HL-60 (cell line): ENCODE data around the gene CENPK.

Experiments
- DNase-seq, 2 experiments: peaks; one replicate each; pipeline ENCODE4 v3.0.0-alpha.2; 2010 to 2020; ENCODE audit warnings: low read depth in 1 of 2, low spot score in 1 of 2
- H3K27ac ChIP-seq: fragments of 250-450 bp; sonication (Bioruptor Pico); replicated peaks from 2 replicates; pipeline ENCODE4 v1.5.1; 2020; ENCODE audit warnings: mild to moderate bottlenecking, moderate library complexity
- H3K27me3 ChIP-seq: fragments of 250-450 bp; sonication (Bioruptor Pico); 2 replicates; pipeline ENCODE4 v1.5.1; 2021; ENCODE audit warnings: mild to moderate bottlenecking, moderate library complexity; ENCODE audit not compliant: insufficient read depth, poor library complexity, severe bottlenecking
- H3K4me3 ChIP-seq: replicated peaks from 2 replicates; pipeline ENCODE4 v1.5.1; 2011; ENCODE audit warnings: mild to moderate bottlenecking, control low read depth, low read length; ENCODE audit not compliant: insufficient read depth
- CTCF ChIP-seq: IDR thresholded peaks from one replicate; pipeline ENCODE4 v1.5.1; 2011; ENCODE audit warnings: low read length, control low read depth, inconsistent platforms; ENCODE audit not compliant: insufficient read depth
- GABPA ChIP-seq: IDR thresholded peaks from 2 replicates; pipeline ENCODE4 v1.6.1; 2012; ENCODE audit warnings: low read depth
- POLR2AphosphoS5 ChIP-seq: IDR thresholded peaks from 2 replicates; pipeline ENCODE4 v1.6.1; 2012; ENCODE audit warnings: low read depth
- REST ChIP-seq: IDR thresholded peaks from 2 replicates; pipeline ENCODE4 v1.6.1; 2012; ENCODE audit warnings: low read depth; ENCODE audit not compliant: insufficient replicate concordance
- SPI1 ChIP-seq: IDR thresholded peaks from 2 replicates; pipeline ENCODE4 v1.6.1; 2012; ENCODE audit warnings: low read depth, mild to moderate bottlenecking, borderline replicate concordance

The CENPK gene

GRCh38 chr5:65555287-65555686 lies 7.7 kb downstream of the CENPK start:
- TF ChIP-seq SPI1: no peak
- no peak for TF ChIP-seq CTCF
- TF ChIP-seq POLR2AphosphoS5: no peak
- no peak for TF ChIP-seq GABPA
- TF ChIP-seq REST: no peak
- DNase-seq: no peak
- Histone ChIP-seq H3K27ac (no peak overlapping the region), H3K4me3 (no peak overlapping the region), H3K27me3 (no peaks in the 10 kb centered on the region)

- Histone ChIP-seq H3K27me3 (no peaks in the 10 kb centered on the region), H3K27ac (no peak overlapping the region), H3K4me3 (no peak overlapping the region)
- TF ChIP-seq REST (no peak), GABPA (no peak), CTCF (no peak), SPI1 (no peak), POLR2AphosphoS5 (no peak)
- DNase-seq: no peak
Measured at GRCh38 chr5:65553941-65554340, 9.0 kb downstream of the CENPK start.

- H3K27ac ChIP-seq: no peak overlapping the region
- DNase-seq: no peak
- no peaks in the 10 kb centered on the region for H3K27me3 ChIP-seq
- no peak for TF ChIP-seq GABPA
- TF ChIP-seq POLR2AphosphoS5: no peak
- TF ChIP-seq CTCF: no peak
- no peak for TF ChIP-seq REST
- no peak overlapping the region for H3K4me3 ChIP-seq
Measured at GRCh38 chr5:65548281-65548680, 14.7 kb downstream of the CENPK start.
